HEK293 (cell line): ENCODE measurements around the gene TMED1.

Experiments used
- CTCF ChIA-PET: fragments of 350-600 bp; formaldehyde crosslinking; extraction: SDS; loops from one replicate; lab custom pipeline; 2021; ENCODE audit warnings: antibody characterized with exemption; lab: Yijun Ruan, JAX
- POLR2A ChIA-PET: fragments of 300-600 bp; formaldehyde crosslinking; extraction: SDS; loops from one replicate; lab custom pipeline; 2020; ENCODE audit warnings: antibody characterized with exemption, inconsistent platforms; lab: Yijun Ruan, JAX
- H3K27ac ChIP-seq: fragments of 200-500 bp; sonication (Bioruptor generic); 2 replicates; pipeline ENCODE4 v1.5.1; 2014; ENCODE audit warnings: low read depth, low read length, control low read depth, inconsistent platforms; ENCODE audit errors: extremely low read depth
- H3K36me3 ChIP-seq, 2 experiments: fragments of 200-500 bp in 1 of 2; sonication (Bioruptor generic) in 1 of 2; 1 replicate in 1 of 2; 2 replicates in 1 of 2; pipeline ENCODE4 v1.5.1; 2014 to 2017; ENCODE audit warnings: inconsistent platforms in 2 of 2, low read length in 2 of 2; ENCODE audit not compliant: control insufficient read depth in 2 of 2, insufficient read depth in 1 of 2
- H3K4me1 ChIP-seq: fragments of 200-500 bp; sonication (Bioruptor generic); 2 replicates; pipeline ENCODE4 v1.5.1; 2014; ENCODE audit warnings: mild to moderate bottlenecking, low read length, inconsistent platforms; ENCODE audit not compliant: control insufficient read depth, insufficient read depth
- H3K4me3 ChIP-seq: 2 replicates; pipeline ENCODE4 v1.5.1; 2011; ENCODE audit warnings: low read depth, mild to moderate bottlenecking, control low read depth, low read length, moderate library complexity
- H3K9me3 ChIP-seq: fragments of 200-500 bp; sonication (Bioruptor generic); 2 replicates; pipeline ENCODE4 v1.5.1; 2014; ENCODE audit warnings: low read depth, low read length, inconsistent platforms; ENCODE audit not compliant: control insufficient read depth, insufficient read depth
- KLF1 ChIP-seq: fragments of 450-650 bp; formaldehyde crosslinking; IDR thresholded peaks from 2 replicates; pipeline ENCODE4 v1.5.1; 2016; ENCODE audit warnings: missing biosample characterization, missing genetic modification characterization
- KLF9 ChIP-seq: fragments of 450-650 bp; formaldehyde crosslinking; IDR thresholded peaks from 2 replicates; pipeline ENCODE4 v1.5.1; 2016; ENCODE audit warnings: missing biosample characterization, missing genetic modification characterization, low read depth
- OVOL3 ChIP-seq: fragments of 450-650 bp; formaldehyde crosslinking; IDR thresholded peaks from 2 replicates; pipeline ENCODE4 v1.5.1; 2016; ENCODE audit warnings: missing biosample characterization, missing genetic modification characterization
- SP3 ChIP-seq: fragments of 450-650 bp; formaldehyde crosslinking; IDR thresholded peaks from 2 replicates; pipeline ENCODE4 v1.5.1; 2016; ENCODE audit warnings: missing biosample characterization, missing genetic modification characterization
- ZBTB7A ChIP-seq: fragments of 450-650 bp; formaldehyde crosslinking; IDR thresholded peaks from 2 replicates; pipeline ENCODE4 v1.5.1; 2016; ENCODE audit warnings: low read depth, missing biosample characterization, missing genetic modification characterization
- ZFHX2 ChIP-seq: fragments of 450-650 bp; formaldehyde crosslinking; conservative IDR thresholded peaks from 2 replicates; pipeline ENCODE4 v1.5.1; 2016; ENCODE audit warnings: missing biosample characterization, missing genetic modification characterization
- ZFP3 ChIP-seq: fragments of 450-650 bp; formaldehyde crosslinking; IDR thresholded peaks from 2 replicates; pipeline ENCODE4 v1.5.1; 2016; ENCODE audit warnings: low read depth, missing biosample characterization, missing genetic modification characterization
- ZNF132 ChIP-seq: fragments of 450-650 bp; formaldehyde crosslinking; IDR thresholded peaks from 2 replicates; pipeline ENCODE4 v1.5.1; 2017; ENCODE audit warnings: missing biosample characterization, missing genetic modification characterization, borderline replicate concordance
- ZNF138 ChIP-seq: fragments of 450-650 bp; formaldehyde crosslinking; IDR thresholded peaks from 2 replicates; pipeline ENCODE4 v1.5.1; 2016; ENCODE audit warnings: missing biosample characterization, missing genetic modification characterization, borderline replicate concordance
- ZNF146 ChIP-seq: fragments of 450-650 bp; formaldehyde crosslinking; IDR thresholded peaks from 2 replicates; pipeline ENCODE4 v1.5.1; 2016; ENCODE audit warnings: missing biosample characterization, missing genetic modification characterization
- ZNF19 ChIP-seq: fragments of 450-650 bp; formaldehyde crosslinking; IDR thresholded peaks from 2 replicates; pipeline ENCODE4; 2016; ENCODE audit warnings: missing biosample characterization, missing genetic modification characterization, low read depth
- ZNF2 ChIP-seq: fragments of 450-650 bp; formaldehyde crosslinking; IDR thresholded peaks from 2 replicates; pipeline ENCODE4 v1.5.1; 2016; ENCODE audit warnings: missing biosample characterization, missing genetic modification characterization
- ZNF239 ChIP-seq: fragments of 450-650 bp; formaldehyde crosslinking; IDR thresholded peaks from 2 replicates; pipeline ENCODE4 v1.5.1; 2016; ENCODE audit warnings: missing biosample characterization, missing genetic modification characterization
- ZNF24 ChIP-seq: fragments of 450-650 bp; formaldehyde crosslinking; IDR thresholded peaks from 2 replicates; pipeline ENCODE4 v1.5.1; 2016; ENCODE audit warnings: missing biosample characterization, missing genetic modification characterization
- ZNF341 ChIP-seq: fragments of 450-650 bp; formaldehyde crosslinking; IDR thresholded peaks from 2 replicates; pipeline ENCODE4; 2016; ENCODE audit warnings: low read depth, missing biosample characterization, missing genetic modification characterization
- ZNF391 ChIP-seq: fragments of 450-650 bp; formaldehyde crosslinking; IDR thresholded peaks from 2 replicates; pipeline ENCODE4 v1.5.1; 2016; ENCODE audit warnings: low read depth, missing biosample characterization, missing genetic modification characterization, borderline replicate concordance
- ZNF510 ChIP-seq: fragments of 450-650 bp; formaldehyde crosslinking; IDR thresholded peaks from 2 replicates; pipeline ENCODE4 v1.5.1; 2018; ENCODE audit warnings: mild to moderate bottlenecking, missing genetic modification characterization, missing biosample characterization; ENCODE audit not compliant: insufficient replicate concordance
- ZNF670 ChIP-seq: fragments of 450-650 bp; formaldehyde crosslinking; IDR thresholded peaks from 2 replicates; pipeline ENCODE4 v1.5.1; 2016; ENCODE audit warnings: missing biosample characterization, missing genetic modification characterization, low read depth
- TF ChIP-seq, protein P1 (sequence below): fragments of 450-650 bp; formaldehyde crosslinking; IDR thresholded peaks from 2 replicates; pipeline ENCODE4 v1.5.1; 2017; ENCODE audit warnings: missing biosample characterization, missing genetic modification characterization
- TF ChIP-seq, protein P2 (sequence below): fragments of 450-650 bp; formaldehyde crosslinking; IDR thresholded peaks from 2 replicates; pipeline ENCODE4 v1.5.1; 2016; ENCODE audit warnings: missing biosample characterization, missing genetic modification characterization
- TF ChIP-seq, protein P3 (sequence below): fragments of 450-650 bp; formaldehyde crosslinking; IDR thresholded peaks from 2 replicates; pipeline ENCODE4 v1.5.1; 2016; ENCODE audit warnings: missing biosample characterization, missing genetic modification characterization
- TF ChIP-seq, protein P4 (sequence below): fragments of 450-650 bp; formaldehyde crosslinking; IDR thresholded peaks from 2 replicates; pipeline ENCODE4 v1.5.1; 2016; ENCODE audit warnings: missing biosample characterization, missing genetic modification characterization

The TMED1 gene

DNA sequence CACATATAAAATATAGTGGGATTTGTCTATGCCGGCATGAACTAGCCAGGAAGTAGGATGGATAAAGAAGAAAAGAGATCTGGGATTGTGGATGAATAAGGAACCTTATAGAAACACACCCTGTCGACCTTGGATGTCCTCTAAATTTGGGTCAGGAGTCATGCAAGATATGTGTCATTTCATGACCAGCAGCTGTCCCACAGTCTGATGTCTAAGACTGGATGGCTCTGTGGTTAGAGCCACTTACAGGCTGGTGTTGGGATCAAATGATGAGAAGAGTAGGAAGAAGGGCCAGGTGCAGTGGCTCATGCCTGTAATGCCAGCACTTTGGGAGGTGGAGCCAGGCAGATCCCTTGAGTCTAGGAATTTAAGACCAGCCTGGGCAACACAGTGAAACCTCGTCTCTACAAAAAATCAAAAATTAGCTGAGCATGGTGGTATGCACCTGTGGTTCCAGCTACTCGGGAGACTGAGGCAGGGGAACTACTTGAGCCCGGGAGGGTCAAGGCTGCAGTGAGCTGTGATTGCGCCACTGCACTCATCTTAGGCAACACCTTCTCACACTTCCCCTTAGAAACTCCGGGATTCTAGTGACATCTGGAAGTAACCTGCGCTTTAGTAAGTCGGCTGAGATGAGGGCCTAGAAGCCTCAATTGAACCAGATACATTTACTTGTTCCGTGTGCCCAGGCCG is 30.8 kb downstream of the TMED1 start:
- TF ChIP-seq ZNF2 (tag by site-specific recombination) = no peak
- TF ChIP-seq, protein P1, sequence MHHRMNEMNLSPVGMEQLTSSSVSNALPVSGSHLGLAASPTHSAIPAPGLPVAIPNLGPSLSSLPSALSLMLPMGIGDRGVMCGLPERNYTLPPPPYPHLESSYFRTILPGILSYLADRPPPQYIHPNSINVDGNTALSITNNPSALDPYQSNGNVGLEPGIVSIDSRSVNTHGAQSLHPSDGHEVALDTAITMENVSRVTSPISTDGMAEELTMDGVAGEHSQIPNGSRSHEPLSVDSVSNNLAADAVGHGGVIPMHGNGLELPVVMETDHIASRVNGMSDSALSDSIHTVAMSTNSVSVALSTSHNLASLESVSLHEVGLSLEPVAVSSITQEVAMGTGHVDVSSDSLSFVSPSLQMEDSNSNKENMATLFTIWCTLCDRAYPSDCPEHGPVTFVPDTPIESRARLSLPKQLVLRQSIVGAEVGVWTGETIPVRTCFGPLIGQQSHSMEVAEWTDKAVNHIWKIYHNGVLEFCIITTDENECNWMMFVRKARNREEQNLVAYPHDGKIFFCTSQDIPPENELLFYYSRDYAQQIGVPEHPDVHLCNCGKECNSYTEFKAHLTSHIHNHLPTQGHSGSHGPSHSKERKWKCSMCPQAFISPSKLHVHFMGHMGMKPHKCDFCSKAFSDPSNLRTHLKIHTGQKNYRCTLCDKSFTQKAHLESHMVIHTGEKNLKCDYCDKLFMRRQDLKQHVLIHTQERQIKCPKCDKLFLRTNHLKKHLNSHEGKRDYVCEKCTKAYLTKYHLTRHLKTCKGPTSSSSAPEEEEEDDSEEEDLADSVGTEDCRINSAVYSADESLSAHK = no peak
- TF ChIP-seq, protein P2, sequence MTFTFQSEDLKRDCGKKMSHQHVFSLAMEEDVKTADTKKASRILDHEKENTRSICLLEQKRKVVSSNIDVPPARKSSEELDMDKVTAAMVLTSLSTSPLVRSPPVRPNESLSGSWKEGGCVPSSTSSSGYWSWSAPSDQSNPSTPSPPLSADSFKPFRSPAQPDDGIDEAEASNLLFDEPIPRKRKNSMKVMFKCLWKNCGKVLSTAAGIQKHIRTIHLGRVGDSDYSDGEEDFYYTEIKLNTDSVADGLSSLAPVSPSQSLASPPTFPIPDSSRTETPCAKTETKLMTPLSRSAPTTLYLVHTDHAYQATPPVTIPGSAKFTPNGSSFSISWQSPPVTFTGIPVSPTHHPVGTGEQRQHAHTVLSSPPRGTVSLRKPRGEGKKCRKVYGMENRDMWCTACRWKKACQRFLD (tag by site-specific recombination) = no peak
- TF ChIP-seq, protein P3, sequence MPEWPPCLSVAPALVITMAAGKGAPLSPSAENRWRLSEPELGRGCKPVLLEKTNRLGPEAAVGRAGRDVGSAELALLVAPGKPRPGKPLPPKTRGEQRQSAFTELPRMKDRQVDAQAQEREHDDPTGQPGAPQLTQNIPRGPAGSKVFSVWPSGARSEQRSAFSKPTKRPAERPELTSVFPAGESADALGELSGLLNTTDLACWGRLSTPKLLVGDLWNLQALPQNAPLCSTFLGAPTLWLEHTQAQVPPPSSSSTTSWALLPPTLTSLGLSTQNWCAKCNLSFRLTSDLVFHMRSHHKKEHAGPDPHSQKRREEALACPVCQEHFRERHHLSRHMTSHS (tag by site-specific recombination) = no peak
- TF ChIP-seq ZBTB7A (tag by site-specific recombination) = no peak
- TF ChIP-seq KLF9 (tag by site-specific recombination) = no peak
- TF ChIP-seq KLF1 = no peak
- no peaks in the 10 kb centered on the region for H3K9me3 ChIP-seq
- no peaks in the 10 kb centered on the region for H3K4me1 ChIP-seq
- peaks cover 20 to 73% of the 10 kb centered on the region in 2 experiments; a peak in 2 of 3 replicates for H3K36me3 ChIP-seq
- no peak overlapping the region for H3K4me3 ChIP-seq
- CTCF ChIA-PET = interaction anchor here (1.0 to 1.5 kb wide), 3 partner anchors 12 to 88 kb away, joined by 3 to 5 read pairs (median 4); partner anchors contain the start of gene DNM2
- H3K27ac ChIP-seq = no peak overlapping the region
- POLR2A ChIA-PET = no interaction called here

DNA sequence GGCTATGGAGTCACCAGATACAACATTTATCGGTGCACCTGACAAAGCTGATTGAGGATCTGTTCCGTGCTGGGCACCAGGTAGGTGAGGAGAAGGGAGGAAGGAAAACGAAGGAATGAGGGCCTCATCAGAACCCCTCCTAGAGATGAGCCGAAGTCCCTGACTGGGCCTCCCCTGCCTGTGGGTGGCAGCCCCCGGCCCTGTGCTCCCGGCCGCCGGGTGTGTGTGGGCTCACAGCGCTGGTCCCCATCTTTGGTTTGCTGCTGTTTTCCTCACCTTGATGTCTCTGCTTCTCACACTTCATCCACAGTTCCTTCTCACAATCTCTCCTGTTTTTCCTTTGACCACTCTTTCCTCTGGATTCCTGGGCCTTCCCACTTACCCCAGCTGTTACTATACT is 32.8 kb downstream of the TMED1 start:
- Histone ChIP-seq H3K9me3 (no peaks in the 10 kb centered on the region), H3K36me3 (peaks cover 24 to 74% of the 10 kb centered on the region in 2 experiments; a peak in 2 of 3 replicates), H3K4me1 (no peaks in the 10 kb centered on the region), H3K27ac (no peak overlapping the region), H3K4me3 (no peak overlapping the region)
- CTCF ChIA-PET = interaction anchor here (1.5 kb wide), 1 partner anchor 86 kb away, joined by 4 read pairs; the partner anchor contains the start of gene DNM2
- POLR2A ChIA-PET = no interaction called here
- TF ChIP-seq ZFHX2 (tag by site-specific recombination) (no peak), ZNF132 (tag by site-specific recombination) (no peak), ZNF341 (tag by site-specific recombination) (no peak), ZNF146 (no peak), ZNF19 (tag by site-specific recombination) (no peak), SP3 (no peak), ZNF670 (tag by site-specific recombination) (no peak), ZNF138 (tag by site-specific recombination) (no peak), ZNF510 (no peak), OVOL3 (tag by site-specific recombination) (no peak), ZFP3 (tag by site-specific recombination) (no peak), ZNF391 (tag by site-specific recombination) (no peak), ZNF239 (no peak), ZNF24 (tag by site-specific recombination) (no peak)
- TF ChIP-seq, protein P4, sequence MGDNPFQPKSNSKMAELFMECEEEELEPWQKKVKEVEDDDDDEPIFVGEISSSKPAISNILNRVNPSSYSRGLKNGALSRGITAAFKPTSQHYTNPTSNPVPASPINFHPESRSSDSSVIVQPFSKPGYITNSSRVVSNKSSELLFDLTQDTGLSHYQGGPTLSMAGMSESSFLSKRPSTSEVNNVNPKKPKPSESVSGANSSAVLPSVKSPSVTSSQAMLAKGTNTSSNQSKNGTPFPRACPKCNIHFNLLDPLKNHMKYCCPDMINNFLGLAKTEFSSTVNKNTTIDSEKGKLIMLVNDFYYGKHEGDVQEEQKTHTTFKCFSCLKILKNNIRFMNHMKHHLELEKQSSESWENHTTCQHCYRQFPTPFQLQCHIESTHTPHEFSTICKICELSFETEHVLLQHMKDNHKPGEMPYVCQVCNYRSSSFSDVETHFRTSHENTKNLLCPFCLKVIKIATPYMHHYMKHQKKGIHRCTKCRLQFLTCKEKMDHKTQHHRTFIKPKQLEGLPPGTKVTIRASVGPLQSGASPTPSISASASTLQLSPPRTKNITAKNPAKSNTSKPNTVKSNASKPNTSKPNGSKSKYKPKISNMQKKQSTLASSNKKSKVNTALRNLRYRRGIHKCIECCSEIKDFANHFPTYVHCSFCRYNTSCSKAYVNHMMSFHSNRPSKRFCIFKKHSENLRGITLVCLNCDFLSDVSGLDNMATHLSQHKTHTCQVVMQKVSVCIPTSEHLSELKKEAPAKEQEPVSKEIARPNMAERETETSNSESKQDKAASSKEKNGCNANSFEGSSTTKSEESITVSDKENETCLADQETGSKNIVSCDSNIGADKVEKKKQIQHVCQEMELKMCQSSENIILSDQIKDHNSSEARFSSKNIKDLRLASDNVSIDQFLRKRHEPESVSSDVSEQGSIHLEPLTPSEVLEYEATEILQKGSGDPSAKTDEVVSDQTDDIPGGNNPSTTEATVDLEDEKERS (tag by site-specific recombination) = no peak
